GM13976 (cell line): ENCODE data around the gene TEAD3.

Experiments used
- DNase-seq: peaks from one replicate; pipeline ENCODE4 v3.0.0; 2012; ENCODE audit warnings: low spot score
- in situ Hi-C: fragments of 300-500 bp; cut with MboI; formaldehyde crosslinking; loops from one replicate; pipeline ENCODE4 v1.12.0; 2022; ENCODE audit warnings: low sequenced_read_pairs, mixed read lengths, inconsistent platforms; ENCODE audit not compliant: unreplicated experiment
- TF ChIP-seq, protein P1 (sequence below): IDR thresholded peaks from 2 replicates; pipeline ENCODE4 v1.5.1; 2012; ENCODE audit warnings: borderline replicate concordance, mild to moderate bottlenecking; ENCODE audit not compliant: insufficient read depth; ENCODE audit errors: extremely low read depth, missing control alignments, control extremely low read depth

TEAD3 gene

GRCh38 chr6:35489066-35489465 is 7.8 kb downstream of the TEAD3 start:
- DNase-seq, result no peak
- in situ Hi-C loops, result no loop called here
- TF ChIP-seq, protein P1, sequence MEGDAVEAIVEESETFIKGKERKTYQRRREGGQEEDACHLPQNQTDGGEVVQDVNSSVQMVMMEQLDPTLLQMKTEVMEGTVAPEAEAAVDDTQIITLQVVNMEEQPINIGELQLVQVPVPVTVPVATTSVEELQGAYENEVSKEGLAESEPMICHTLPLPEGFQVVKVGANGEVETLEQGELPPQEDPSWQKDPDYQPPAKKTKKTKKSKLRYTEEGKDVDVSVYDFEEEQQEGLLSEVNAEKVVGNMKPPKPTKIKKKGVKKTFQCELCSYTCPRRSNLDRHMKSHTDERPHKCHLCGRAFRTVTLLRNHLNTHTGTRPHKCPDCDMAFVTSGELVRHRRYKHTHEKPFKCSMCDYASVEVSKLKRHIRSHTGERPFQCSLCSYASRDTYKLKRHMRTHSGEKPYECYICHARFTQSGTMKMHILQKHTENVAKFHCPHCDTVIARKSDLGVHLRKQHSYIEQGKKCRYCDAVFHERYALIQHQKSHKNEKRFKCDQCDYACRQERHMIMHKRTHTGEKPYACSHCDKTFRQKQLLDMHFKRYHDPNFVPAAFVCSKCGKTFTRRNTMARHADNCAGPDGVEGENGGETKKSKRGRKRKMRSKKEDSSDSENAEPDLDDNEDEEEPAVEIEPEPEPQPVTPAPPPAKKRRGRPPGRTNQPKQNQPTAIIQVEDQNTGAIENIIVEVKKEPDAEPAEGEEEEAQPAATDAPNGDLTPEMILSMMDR, result no peak

- TF ChIP-seq, protein P1, result no peak
- no peak for DNase-seq
- in situ Hi-C loops, result no loop called here
Observed at GRCh38 chr6:35488517-35488862, 8.4 kb downstream of the TEAD3 start.

- DNase-seq, result no peak
- TF ChIP-seq, protein P1, result no peak
- in situ Hi-C loops, result no loop called here
Observed at GRCh38 chr6:35487658-35488516, 9.0 kb downstream of the TEAD3 start.

DNA sequence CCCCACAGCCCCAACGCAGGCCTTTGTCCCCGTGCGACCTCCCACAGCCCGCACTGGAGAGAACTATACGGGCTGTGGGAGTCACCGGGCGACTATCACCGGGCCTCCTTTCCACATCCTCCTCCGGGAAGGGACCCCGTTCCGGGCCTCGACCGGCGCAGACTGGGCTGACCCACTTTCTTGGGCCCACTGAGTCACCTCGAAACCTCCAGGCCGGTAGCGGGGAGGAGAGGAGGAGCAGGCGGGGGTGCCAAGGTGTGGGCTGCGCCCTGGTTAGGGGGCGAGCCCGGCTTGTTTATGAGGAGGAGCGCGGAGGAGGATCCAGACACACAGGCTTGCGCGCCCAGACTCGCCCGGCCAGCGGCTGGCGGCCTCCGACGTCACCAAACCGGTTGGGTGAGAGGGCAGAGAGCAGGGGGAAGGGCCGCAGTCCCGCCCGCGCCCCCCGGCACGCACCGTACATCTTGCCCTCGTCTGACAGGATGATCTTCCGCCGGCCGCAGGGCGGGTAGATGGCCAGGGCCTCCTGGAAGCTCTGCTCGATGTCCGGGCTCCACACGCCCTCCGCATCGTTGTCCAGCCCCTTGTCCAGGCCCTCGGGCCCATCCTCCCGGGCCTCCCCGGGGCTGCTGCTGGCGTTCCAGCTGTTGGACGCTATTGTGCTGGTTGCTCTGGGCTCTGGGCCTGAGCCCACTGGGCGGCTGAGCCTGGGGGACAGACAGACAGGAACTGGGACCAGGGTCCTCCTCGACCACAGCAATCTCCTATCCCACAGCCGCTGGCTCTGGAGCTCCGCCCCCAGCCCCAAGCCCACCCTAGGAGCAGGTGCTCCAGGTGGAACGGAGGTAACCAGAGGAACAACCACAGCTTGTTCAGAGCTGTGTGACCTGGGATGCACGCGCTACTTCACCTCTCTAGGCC is 10.6 kb downstream of the TEAD3 start:
- in situ Hi-C loops, result no loop called here
- no peak for DNase-seq
- TF ChIP-seq, protein P1, result no peak

GRCh38 chr6:35485402-35485877 is 11.4 kb downstream of the TEAD3 start:
- TF ChIP-seq, protein P1, result no peak
- in situ Hi-C loops, result no loop called here
- DNase-seq, result no peak

DNA sequence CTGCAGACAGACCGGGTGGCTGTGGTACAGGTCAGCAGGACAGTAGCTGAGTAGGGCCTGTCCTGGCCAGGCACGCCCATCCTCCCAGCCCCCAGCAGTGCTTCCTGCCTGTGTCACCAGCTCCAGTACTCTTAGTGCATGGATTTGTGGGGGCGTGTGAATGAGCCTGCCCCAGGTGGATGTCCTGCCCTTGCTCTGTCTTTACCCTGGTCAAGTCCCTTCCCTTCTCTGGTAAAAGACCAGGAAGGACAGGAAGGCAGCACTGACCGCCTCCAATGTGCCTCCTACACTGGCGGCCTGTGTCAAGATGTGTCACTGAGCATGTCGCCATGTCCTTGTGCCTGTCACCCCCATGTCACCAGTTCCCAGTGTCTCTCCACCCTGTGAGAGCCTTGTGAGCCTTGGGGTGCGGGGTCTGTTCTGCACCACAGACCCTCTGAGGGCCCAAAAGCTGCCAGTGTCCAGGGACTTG is 11.9 kb downstream of the TEAD3 start:
- TF ChIP-seq, protein P1, result no peak
- in situ Hi-C loops, result no loop called here
- DNase-seq, result no peak
